Uterus (tissue), 2 donors: Measurements from ENCODE around the gene TAGLN3.

ENCODE experiments used
- CTCF ChIP-seq, 4 experiments: fragments of 200-600 bp in 2 of 4; fragments of 450-650 bp in 2 of 4; sonication (generic) in 2 of 4; IDR thresholded peaks; one replicate each; pipeline ENCODE4 v1.5.1; 2016 to 2019; ENCODE audit warnings: antibody characterized with exemption in 4 of 4, mild to moderate bottlenecking in 2 of 4, moderate library complexity in 1 of 4
- POLR2A ChIP-seq, 2 donors: fragments of 450-650 bp; IDR thresholded peaks; one replicate each; pipeline ENCODE4 v1.6.1; 2016; ENCODE audit warnings: antibody characterized with exemption in 2 of 2, mild to moderate bottlenecking in 1 of 2, moderate library complexity in 1 of 2

DNA sequence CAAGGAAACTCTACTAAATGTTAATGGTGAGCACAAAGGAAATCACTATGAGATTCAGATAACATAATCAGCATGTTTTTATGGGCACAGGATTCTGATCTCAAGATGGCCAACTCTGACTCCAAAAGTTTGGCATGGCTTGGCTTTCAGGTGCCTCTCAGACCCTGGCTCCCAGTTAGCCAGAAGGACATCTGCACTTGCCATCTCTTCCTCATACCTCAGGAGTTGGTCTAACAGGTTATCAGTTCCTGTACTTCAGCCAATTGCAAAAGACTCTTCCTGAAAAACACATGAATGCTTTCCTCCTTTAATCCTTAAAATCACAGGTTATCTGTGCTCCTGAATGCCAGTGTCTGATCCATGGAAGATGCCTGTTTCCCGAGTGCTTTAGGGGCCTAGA lies 60.8 kb downstream of the TAGLN3 start:
- no peak for TF ChIP-seq CTCF (IDR thresholded peaks at IDR 0.05)
- no peak for TF ChIP-seq POLR2A (IDR thresholded peaks at IDR 0.05)
